ENCODE data around the gene REXO1.

- no peak for TF ChIP-seq ZNF274 (IDR thresholded peaks at IDR 0.05; ENCODE audit: low read depth, low read length)
- no peak for TF ChIP-seq CTCF (IDR thresholded peaks at IDR 0.05 in 2 of 3, conservative IDR thresholded peaks at IDR 0.05 in 1 of 3; ENCODE audit: borderline replicate concordance in 1 of 3, insufficient read depth in 1 of 3, low read depth in 2 of 3, low read length in 2 of 3)
- TF ChIP-seq POLR2AphosphoS5 (IDR thresholded peaks at IDR 0.05; ENCODE audit: low read depth, low read length): no peak
- no peak for TF ChIP-seq EZH2phosphoT487 (IDR thresholded peaks at IDR 0.05; ENCODE audit: borderline replicate concordance)
- TF ChIP-seq EZH2 (IDR thresholded peaks at IDR 0.05): no peak
- TF ChIP-seq SP1 (IDR thresholded peaks at IDR 0.05; ENCODE audit: low read depth): no peak
Observed at GRCh38 chr19:1805401-1806183, 42.7 kb downstream of the REXO1 start.
